Stimulated activated CD4-positive, alpha-beta T cell treated with anti-CD3 and anti-CD28 coated beads, Interleukin-1b, Interleukin-23, amount 100 ng/mL, for 1 hour (primary cell): Measurements from ENCODE around the gene CCDC9B.

Experiments used
- DNase-seq, 2 donors: peaks; one replicate each; pipeline ENCODE4 v3.0.0-alpha.2; 2020; ENCODE audit warnings: low read depth in 2 of 2

The CCDC9B gene

GRCh38 chr15:40365624-40366456 is 25.1 kb upstream of the CCDC9B start:
- DNase-seq = no peak

- DNase-seq = no peak
Measured at GRCh38 chr15:40365016-40365415, 24.3 kb upstream of the CCDC9B start.

GRCh38 chr15:40364251-40364650 is 23.5 kb upstream of the CCDC9B start:
- no peak for DNase-seq

- no peak for DNase-seq
Measured at GRCh38 chr15:40363611-40364010, 22.9 kb upstream of the CCDC9B start.

GRCh38 chr15:40361640-40362039 is 20.9 kb upstream of the CCDC9B start:
- DNase-seq = no peak

- DNase-seq = no peak
Measured at GRCh38 chr15:40360015-40360414, 19.3 kb upstream of the CCDC9B start.

- DNase-seq = no peak
Measured at GRCh38 chr15:40358471-40359353, 18.0 kb upstream of the CCDC9B start.

GRCh38 chr15:40357723-40358470 is 17.2 kb upstream of the CCDC9B start, which contains the start of gene DISP2:
Gene DISP2, plus strand, starts transcription at chr15:40358219. Its CDS starts 103 bp downstream, at chr15:40358322.
- peak; percentile 85 to 89 for DNase-seq

GRCh38 chr15:40357246-40357645 is 16.5 kb upstream of the CCDC9B start:
- DNase-seq = no peak

GRCh38 chr15:40355976-40356585 is 15.3 kb upstream of the CCDC9B start:
- no peak for DNase-seq

GRCh38 chr15:40354408-40355171 is 13.9 kb upstream of the CCDC9B start:
- no peak for DNase-seq

- DNase-seq = no peak
Measured at GRCh38 chr15:40353697-40354096, 13.0 kb upstream of the CCDC9B start.

- no peak for DNase-seq
Measured at GRCh38 chr15:40352281-40352901, 11.7 kb upstream of the CCDC9B start.

- DNase-seq = no peak
Measured at GRCh38 chr15:40349163-40349562, 8.4 kb upstream of the CCDC9B start.

- no peak for DNase-seq
Measured at GRCh38 chr15:40348474-40348870, 7.7 kb upstream of the CCDC9B start.

GRCh38 chr15:40347559-40348473 is 7.1 kb upstream of the CCDC9B start:
- no peak for DNase-seq

GRCh38 chr15:40346579-40347558 is 6.1 kb upstream of the CCDC9B start:
- no peak for DNase-seq
